ENCODE data around the gene C16orf87.

GRCh38 chr16:46774743-46775177 is 56.2 kb downstream of the C16orf87 start:
- TF ChIP-seq CTCF (IDR thresholded peaks at IDR 0.05) = no peak
- TF ChIP-seq PHF8 (IDR thresholded peaks at IDR 0.05; ENCODE audit: borderline replicate concordance, low read depth) = no peak
- no peak for TF ChIP-seq ZC3H11A (IDR thresholded peaks at IDR 0.05)
- no peak for TF ChIP-seq HMGXB4 (CRISPR knock-in tag; IDR thresholded peaks at IDR 0.05; ENCODE audit: borderline replicate concordance)
- no peak for TF ChIP-seq POLR2AphosphoS2 (conservative IDR thresholded peaks at IDR 0.05; ENCODE audit: low read length)
- TF ChIP-seq CBX8 (IDR thresholded peaks at IDR 0.05) = no peak
- no peak for TF ChIP-seq NPAS2 (CRISPR knock-in tag; IDR thresholded peaks at IDR 0.05; ENCODE audit: borderline replicate concordance)
- TF ChIP-seq EP300 (IDR thresholded peaks at IDR 0.05) = no peak
- TF ChIP-seq RAD21 (conservative IDR thresholded peaks at IDR 0.05 in 1 of 2, IDR thresholded peaks at IDR 0.05 in 1 of 2) = no peak
- no peak for TF ChIP-seq EHMT2 (IDR thresholded peaks at IDR 0.05; ENCODE audit: low read depth)
- TF ChIP-seq FOXS1 (CRISPR knock-in tag; IDR thresholded peaks at IDR 0.05) = no peak
- TF ChIP-seq ZNF302 (CRISPR knock-in tag; IDR thresholded peaks at IDR 0.05) = no peak
- no peak for TF ChIP-seq BHLHE40 (IDR thresholded peaks at IDR 0.05; ENCODE audit: low read depth, low read length)
